Vagina (tissue), 2 donors: ENCODE results near the gene SP1.

Experiments used
- POLR2A ChIP-seq, 2 donors: fragments of 450-650 bp; IDR thresholded peaks; one replicate each; pipeline ENCODE4 v1.6.1; 2017; ENCODE audit warnings: antibody characterized with exemption in 2 of 2, mild to moderate bottlenecking in 2 of 2, moderate library complexity in 2 of 2
- POLR2AphosphoS5 ChIP-seq, 2 donors: sonication (generic); formaldehyde crosslinking; IDR thresholded peaks; one replicate each; pipeline ENCODE4 v1.9.0; 2017; ENCODE audit warnings: antibody characterized with exemption in 2 of 2, mild to moderate bottlenecking in 2 of 2, low read depth in 1 of 2; ENCODE audit not compliant: insufficient read depth in 1 of 2
- TF ChIP-seq, protein P1 (sequence below), 3 experiments: fragments of 450-650 bp in 2 of 3; fragments of 200-600 bp in 1 of 3; sonication (generic) in 1 of 3; IDR thresholded peaks; one replicate each; pipeline ENCODE4 v1.5.1; 2017 to 2019; ENCODE audit warnings: antibody characterized with exemption in 3 of 3, mild to moderate bottlenecking in 2 of 3, moderate library complexity in 2 of 3

DNA sequence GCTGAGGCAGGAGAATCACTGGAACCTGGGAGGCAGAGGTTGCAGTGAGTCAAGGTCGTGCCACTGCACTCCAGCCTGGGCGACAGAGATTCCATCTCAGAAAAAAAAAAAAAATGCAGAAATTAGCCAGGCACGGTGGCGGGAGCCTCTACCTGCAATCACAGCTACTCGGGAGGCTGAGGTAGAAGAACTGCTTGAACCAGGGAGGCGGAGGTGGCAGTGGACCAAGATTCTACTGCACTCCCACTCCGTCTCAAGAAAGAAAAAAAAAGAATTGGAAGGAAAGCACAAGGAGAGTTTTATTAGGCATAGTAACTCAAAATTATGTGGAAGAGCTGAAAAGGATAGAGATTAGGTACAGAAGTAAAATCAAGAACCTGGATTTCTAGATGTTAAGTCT is 22.9 kb downstream of the SP1 start:
- TF ChIP-seq, protein P1, sequence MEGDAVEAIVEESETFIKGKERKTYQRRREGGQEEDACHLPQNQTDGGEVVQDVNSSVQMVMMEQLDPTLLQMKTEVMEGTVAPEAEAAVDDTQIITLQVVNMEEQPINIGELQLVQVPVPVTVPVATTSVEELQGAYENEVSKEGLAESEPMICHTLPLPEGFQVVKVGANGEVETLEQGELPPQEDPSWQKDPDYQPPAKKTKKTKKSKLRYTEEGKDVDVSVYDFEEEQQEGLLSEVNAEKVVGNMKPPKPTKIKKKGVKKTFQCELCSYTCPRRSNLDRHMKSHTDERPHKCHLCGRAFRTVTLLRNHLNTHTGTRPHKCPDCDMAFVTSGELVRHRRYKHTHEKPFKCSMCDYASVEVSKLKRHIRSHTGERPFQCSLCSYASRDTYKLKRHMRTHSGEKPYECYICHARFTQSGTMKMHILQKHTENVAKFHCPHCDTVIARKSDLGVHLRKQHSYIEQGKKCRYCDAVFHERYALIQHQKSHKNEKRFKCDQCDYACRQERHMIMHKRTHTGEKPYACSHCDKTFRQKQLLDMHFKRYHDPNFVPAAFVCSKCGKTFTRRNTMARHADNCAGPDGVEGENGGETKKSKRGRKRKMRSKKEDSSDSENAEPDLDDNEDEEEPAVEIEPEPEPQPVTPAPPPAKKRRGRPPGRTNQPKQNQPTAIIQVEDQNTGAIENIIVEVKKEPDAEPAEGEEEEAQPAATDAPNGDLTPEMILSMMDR (IDR thresholded peaks at IDR 0.05): no peak
- TF ChIP-seq POLR2A (IDR thresholded peaks at IDR 0.05) (no peak), POLR2AphosphoS5 (IDR thresholded peaks at IDR 0.05; ENCODE audit: insufficient read depth in 1 of 2, low read depth in 1 of 2) (no peak)
